ENCODE data around the gene TM6SF1.

- no peak for TF ChIP-seq EZH2 (IDR thresholded peaks at IDR 0.05; ENCODE audit: low read depth, low read length, severe bottlenecking)
- no peak for TF ChIP-seq CTCF (IDR thresholded peaks at IDR 0.05; ENCODE audit: control extremely low read depth in 1 of 3, insufficient read depth in 1 of 3, low read depth in 1 of 3, low read length in 3 of 3)
- TF ChIP-seq ATF3 (IDR thresholded peaks at IDR 0.05; ENCODE audit: insufficient read depth, low read depth, low read length), result no peak
- TF ChIP-seq POLR2AphosphoS5 (IDR thresholded peaks at IDR 0.05; ENCODE audit: low read depth, low read length), result no peak
- no peak for TF ChIP-seq ATF2 (IDR thresholded peaks at IDR 0.05; ENCODE audit: low read length)
Observed at GRCh38 chr15:83088876-83089275, 18.6 kb upstream of the TM6SF1 start.

Data from H1 (cell line).